ENCODE results near the gene GALNT13.

GRCh38 chr2:154489266-154489858 is 617.6 kb downstream of the GALNT13 start:
- TF ChIP-seq CTCF (IDR thresholded peaks at IDR 0.05; ENCODE audit: insufficient read depth, low read depth, low read length): no peak
- no peak for TF ChIP-seq EZH2 (IDR thresholded peaks at IDR 0.05; ENCODE audit: insufficient read depth, low read length)
